ENCODE measurements around the gene SFMBT1.

Gene SFMBT1

GRCh38 chr3:53067567-53067966 lies 21.7 kb upstream of the SFMBT1 start:
- Histone ChIP-seq H3K4me2 (ENCODE audit: low read depth, low read length, poor library complexity, severe bottlenecking) (no peak overlapping the region), H4K20me1 (ENCODE audit: insufficient read depth, low read length, poor library complexity, severe bottlenecking) (no peaks in the 10 kb centered on the region), H3K27me3 (ENCODE audit: insufficient read depth, low read length, poor library complexity, severe bottlenecking) (no peaks in the 10 kb centered on the region), H3F3A (ENCODE audit: low read depth) (no peaks in the 10 kb centered on the region), H3K4me3 (ENCODE audit: low read length, poor library complexity, severe bottlenecking) (no peak overlapping the region), H2AFZ (ENCODE audit: low read length) (no peak overlapping the region), H3K36me3 (ENCODE audit: insufficient read depth, low read length) (no peaks in the 10 kb centered on the region), H3K9me2 (replicated peaks; ENCODE audit: low read depth, low read length) (no peaks in the 10 kb centered on the region), H3K79me2 (ENCODE audit: insufficient read depth, low read length) (no peaks in the 10 kb centered on the region), H3K4me1 (ENCODE audit: insufficient read depth, low read length, poor library complexity, severe bottlenecking) (peaks cover 10% of the 10 kb centered on the region), H3K9me3 (ENCODE audit: insufficient read depth, low read depth, low read length) (no peaks in the 10 kb centered on the region), H3K9ac (ENCODE audit: low read depth, low read length, poor library complexity, severe bottlenecking) (no peak overlapping the region)
- TF ChIP-seq CTCF (conservative IDR thresholded peaks at IDR 0.05; ENCODE audit: low read length) = no peak

- no peaks in the 10 kb centered on the region for H3F3A ChIP-seq (ENCODE audit: low read depth)
- H3K27me3 ChIP-seq (ENCODE audit: insufficient read depth, low read length, poor library complexity, severe bottlenecking) = no peaks in the 10 kb centered on the region
- H3K79me2 ChIP-seq (ENCODE audit: insufficient read depth, low read length) = no peaks in the 10 kb centered on the region
- no peaks in the 10 kb centered on the region for H3K4me1 ChIP-seq (ENCODE audit: insufficient read depth, low read length, poor library complexity, severe bottlenecking)
- H3K4me3 ChIP-seq (ENCODE audit: low read length, poor library complexity, severe bottlenecking) = no peak overlapping the region
- no peaks in the 10 kb centered on the region for H4K20me1 ChIP-seq (ENCODE audit: insufficient read depth, low read length, poor library complexity, severe bottlenecking)
- H3K9me2 ChIP-seq (replicated peaks; ENCODE audit: low read depth, low read length) = no peaks in the 10 kb centered on the region
- H3K4me2 ChIP-seq (ENCODE audit: low read depth, low read length, poor library complexity, severe bottlenecking) = no peak overlapping the region
- TF ChIP-seq EZH2phosphoT487 (IDR thresholded peaks at IDR 0.05; ENCODE audit: borderline replicate concordance) (no peak), CTCF (conservative IDR thresholded peaks at IDR 0.05; ENCODE audit: low read length) (no peak)
- H3K36me3 ChIP-seq (ENCODE audit: insufficient read depth, low read length) = no peaks in the 10 kb centered on the region
- H2AFZ ChIP-seq (ENCODE audit: low read length) = no peak overlapping the region
- no peak overlapping the region for H3K9ac ChIP-seq (ENCODE audit: low read depth, low read length, poor library complexity, severe bottlenecking)
- H3K9me3 ChIP-seq (ENCODE audit: insufficient read depth, low read depth, low read length) = no peaks in the 10 kb centered on the region
Measured at GRCh38 chr3:53065841-53066480, 20.1 kb upstream of the SFMBT1 start.

- no peak overlapping the region for H3K4me2 ChIP-seq (ENCODE audit: low read depth, low read length, poor library complexity, severe bottlenecking)
- H3K9me2 ChIP-seq (replicated peaks; ENCODE audit: low read depth, low read length) = no peaks in the 10 kb centered on the region
- no peaks in the 10 kb centered on the region for H3K9me3 ChIP-seq (ENCODE audit: insufficient read depth, low read depth, low read length)
- no peak overlapping the region for H3K9ac ChIP-seq (ENCODE audit: low read depth, low read length, poor library complexity, severe bottlenecking)
- H4K20me1 ChIP-seq (ENCODE audit: insufficient read depth, low read length, poor library complexity, severe bottlenecking) = no peaks in the 10 kb centered on the region
- no peaks in the 10 kb centered on the region for H3F3A ChIP-seq (ENCODE audit: low read depth)
- TF ChIP-seq CTCF (conservative IDR thresholded peaks at IDR 0.05; ENCODE audit: low read length) (no peak), EZH2phosphoT487 (IDR thresholded peaks at IDR 0.05; ENCODE audit: borderline replicate concordance) (no peak)
- no peaks in the 10 kb centered on the region for H3K4me1 ChIP-seq (ENCODE audit: insufficient read depth, low read length, poor library complexity, severe bottlenecking)
- no peaks in the 10 kb centered on the region for H3K36me3 ChIP-seq (ENCODE audit: insufficient read depth, low read length)
- H3K27me3 ChIP-seq (ENCODE audit: insufficient read depth, low read length, poor library complexity, severe bottlenecking) = no peaks in the 10 kb centered on the region
- H3K79me2 ChIP-seq (ENCODE audit: insufficient read depth, low read length) = no peaks in the 10 kb centered on the region
- no peak overlapping the region for H3K4me3 ChIP-seq (ENCODE audit: low read length, poor library complexity, severe bottlenecking)
- no peak overlapping the region for H2AFZ ChIP-seq (ENCODE audit: low read length)
Measured at GRCh38 chr3:53062905-53063304, 17.0 kb upstream of the SFMBT1 start.
